Loucy (cell line): Measurements from ENCODE around the gene NMT1.

Experiments used
- EZH2phosphoT487 ChIP-seq: fragments of 200-600 bp; IDR thresholded peaks from 2 replicates; pipeline ENCODE4 v1.6.1; 2018; ENCODE audit warnings: antibody characterized with exemption, mild to moderate bottlenecking, moderate library complexity, borderline replicate concordance
- TF ChIP-seq, protein P1 (sequence below): fragments of 200-600 bp; sonication (generic); conservative IDR thresholded peaks from 2 replicates; pipeline ENCODE4 v1.5.1; 2014; ENCODE audit warnings: mild to moderate bottlenecking, antibody characterized with exemption, low read length

DNA sequence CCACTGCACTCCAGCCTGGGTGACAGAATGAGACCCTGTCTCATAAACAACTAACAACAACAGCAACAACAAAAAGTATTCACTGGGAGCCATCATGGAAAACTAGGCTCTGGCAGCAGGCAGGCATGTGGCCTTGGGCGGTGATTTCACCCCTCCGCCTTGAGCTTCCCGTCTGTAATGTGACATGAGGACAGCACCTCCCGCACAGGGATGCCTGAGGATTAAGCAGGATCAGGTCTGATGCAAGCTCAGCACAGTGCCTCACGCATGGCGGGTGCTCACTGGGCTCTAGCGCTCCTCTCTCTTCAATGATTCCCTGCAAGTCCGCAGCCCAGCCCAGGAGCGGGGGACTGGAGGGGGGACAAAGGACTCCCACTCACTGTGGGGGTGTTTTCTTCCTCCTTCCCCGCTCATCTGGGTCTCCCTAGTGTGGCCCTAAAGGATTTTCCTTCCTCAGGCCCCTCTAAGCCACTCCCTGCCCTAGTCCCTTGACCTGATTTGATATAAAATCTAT lies 68.4 kb downstream of the NMT1 start:
- TF ChIP-seq, protein P1, sequence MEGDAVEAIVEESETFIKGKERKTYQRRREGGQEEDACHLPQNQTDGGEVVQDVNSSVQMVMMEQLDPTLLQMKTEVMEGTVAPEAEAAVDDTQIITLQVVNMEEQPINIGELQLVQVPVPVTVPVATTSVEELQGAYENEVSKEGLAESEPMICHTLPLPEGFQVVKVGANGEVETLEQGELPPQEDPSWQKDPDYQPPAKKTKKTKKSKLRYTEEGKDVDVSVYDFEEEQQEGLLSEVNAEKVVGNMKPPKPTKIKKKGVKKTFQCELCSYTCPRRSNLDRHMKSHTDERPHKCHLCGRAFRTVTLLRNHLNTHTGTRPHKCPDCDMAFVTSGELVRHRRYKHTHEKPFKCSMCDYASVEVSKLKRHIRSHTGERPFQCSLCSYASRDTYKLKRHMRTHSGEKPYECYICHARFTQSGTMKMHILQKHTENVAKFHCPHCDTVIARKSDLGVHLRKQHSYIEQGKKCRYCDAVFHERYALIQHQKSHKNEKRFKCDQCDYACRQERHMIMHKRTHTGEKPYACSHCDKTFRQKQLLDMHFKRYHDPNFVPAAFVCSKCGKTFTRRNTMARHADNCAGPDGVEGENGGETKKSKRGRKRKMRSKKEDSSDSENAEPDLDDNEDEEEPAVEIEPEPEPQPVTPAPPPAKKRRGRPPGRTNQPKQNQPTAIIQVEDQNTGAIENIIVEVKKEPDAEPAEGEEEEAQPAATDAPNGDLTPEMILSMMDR: no peak
- TF ChIP-seq EZH2phosphoT487: no peak
